GM21786 (cell line): Measurements from ENCODE around the gene NRN1L.
"Not testable (repeated sequence)": the region's sequence is repeated elsewhere in the genome, so short reads cannot be mapped to it uniquely, and the experiment has no call there.

Experiments
- ATAC-seq: cut with Tn5 transposase; IDR thresholded peaks from one replicate; pipeline ENCODE4 v1.9.1; 2021; ENCODE audit not compliant: unreplicated experiment

NRN1L gene

GRCh38 chr16:67881621-67882161 lies 3.0 kb upstream of the NRN1L start:
- ATAC-seq, result no peak

GRCh38 chr16:67882374-67883145 lies 2.1 kb upstream of the NRN1L start:
- ATAC-seq, result no peak

DNA sequence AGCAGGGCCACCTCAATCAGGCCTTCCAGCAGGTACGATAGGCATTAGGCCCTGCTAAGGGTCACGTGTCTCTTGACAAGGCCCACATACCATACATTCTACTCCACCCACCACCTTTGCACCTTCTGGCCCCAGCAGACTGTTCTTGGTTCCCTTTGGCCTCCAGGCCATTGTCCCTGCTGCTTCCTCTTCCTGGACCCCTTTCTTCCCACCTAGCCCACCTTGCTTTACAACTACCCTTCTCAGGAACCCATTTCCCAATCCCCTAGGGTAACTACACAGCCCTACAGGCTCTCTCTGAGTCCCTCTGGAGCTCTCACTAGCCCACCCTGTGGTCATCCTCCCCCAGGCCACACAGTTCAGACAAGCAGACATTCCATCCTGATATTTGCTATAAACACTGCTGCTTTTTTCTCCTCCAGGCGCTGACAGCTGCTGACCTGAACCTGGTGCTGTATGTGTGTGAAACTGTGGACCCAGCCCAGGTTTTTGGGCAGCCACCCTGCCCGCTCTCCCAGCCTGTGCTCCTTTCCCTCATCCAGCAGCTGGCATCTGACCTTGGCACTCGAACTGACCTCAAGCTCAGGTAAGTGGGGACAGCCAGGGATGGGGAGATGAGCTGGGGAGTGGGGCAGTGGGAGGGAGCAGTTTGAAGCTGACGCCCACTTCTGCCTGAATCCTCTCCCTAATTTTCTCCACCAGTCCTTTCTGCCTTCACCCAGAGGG lies 1.4 kb upstream of the NRN1L start:
- ATAC-seq, result no peak

DNA sequence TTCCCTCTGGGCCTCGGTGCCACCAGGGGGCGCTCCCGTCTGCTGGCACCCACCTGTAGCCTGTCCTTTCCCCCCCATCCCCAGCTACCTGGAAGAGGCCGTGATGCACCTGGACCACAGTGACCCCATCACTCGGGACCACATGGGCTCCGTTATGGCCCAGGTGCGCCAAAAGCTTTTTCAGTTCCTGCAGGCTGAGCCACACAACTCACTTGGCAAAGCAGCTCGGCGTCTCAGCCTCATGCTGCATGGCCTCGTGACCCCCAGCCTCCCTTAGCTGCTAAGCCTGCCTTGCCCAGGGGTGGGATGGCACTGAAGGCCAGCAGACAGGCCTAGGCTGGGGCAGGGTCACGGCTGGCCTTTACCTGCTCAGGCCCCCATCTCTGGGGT lies 818 bp upstream of the NRN1L start:
- ATAC-seq, result no peak

DNA sequence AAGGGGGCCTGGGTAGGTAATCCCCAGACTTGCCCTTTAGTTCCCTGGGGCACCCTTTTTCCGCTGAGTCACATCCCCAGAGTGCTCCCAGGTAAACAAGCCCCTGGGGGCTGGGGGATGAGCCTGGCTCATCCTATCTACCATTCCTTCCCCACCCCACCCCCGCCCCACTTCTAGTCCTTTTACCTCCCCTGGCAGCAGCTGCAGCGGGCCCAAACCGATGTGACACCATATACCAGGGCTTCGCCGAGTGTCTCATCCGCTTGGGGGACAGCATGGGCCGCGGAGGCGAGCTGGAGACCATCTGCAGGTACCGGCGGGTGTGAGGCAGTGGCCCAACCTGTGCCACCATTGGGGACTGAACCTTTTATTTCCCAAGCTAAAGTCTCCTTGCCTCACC lies 860 bp downstream of the NRN1L start:
- no peak for ATAC-seq

- ATAC-seq, result no peak
These were observed 1.3 kb downstream of the NRN1L start for GRCh38 chr16:67885976-67886375.

GRCh38 chr16:67886387-67886786 lies 1.7 kb downstream of the NRN1L start:
- ATAC-seq, result no peak

GRCh38 chr16:67888331-67888730 lies 3.6 kb downstream of the NRN1L start:
- no peak for ATAC-seq

DNA sequence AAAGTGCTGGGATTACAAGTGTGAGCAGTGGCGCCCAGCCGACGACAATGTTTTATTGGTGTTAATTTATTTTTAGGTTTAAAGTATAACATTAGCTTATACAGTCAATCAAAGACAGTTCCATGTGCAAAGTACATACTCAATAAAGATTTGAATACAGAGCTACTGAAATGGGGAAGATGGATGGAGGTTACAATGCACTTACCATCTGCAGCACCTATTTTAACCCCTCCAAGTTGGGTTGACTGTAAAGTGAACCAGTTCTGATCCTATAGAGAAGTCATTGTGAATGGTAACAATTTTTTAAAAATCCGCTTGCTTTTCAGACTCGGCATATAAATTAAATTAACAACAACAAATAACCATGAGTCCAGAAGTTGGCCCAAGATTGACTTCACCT lies 7.7 kb downstream of the NRN1L start:
- ATAC-seq, result no peak

GRCh38 chr16:67892899-67893742 lies 8.4 kb downstream of the NRN1L start, which contains the start of gene PSKH1:
PSKH1 (plus strand) TSS chr16:67893254; CDS start chr16:67908750, 15,496 bp downstream.
- peak; percentile 95 for ATAC-seq

GRCh38 chr16:67893743-67894399 lies 9.2 kb downstream of the NRN1L start:
- ATAC-seq, result no peak

DNA sequence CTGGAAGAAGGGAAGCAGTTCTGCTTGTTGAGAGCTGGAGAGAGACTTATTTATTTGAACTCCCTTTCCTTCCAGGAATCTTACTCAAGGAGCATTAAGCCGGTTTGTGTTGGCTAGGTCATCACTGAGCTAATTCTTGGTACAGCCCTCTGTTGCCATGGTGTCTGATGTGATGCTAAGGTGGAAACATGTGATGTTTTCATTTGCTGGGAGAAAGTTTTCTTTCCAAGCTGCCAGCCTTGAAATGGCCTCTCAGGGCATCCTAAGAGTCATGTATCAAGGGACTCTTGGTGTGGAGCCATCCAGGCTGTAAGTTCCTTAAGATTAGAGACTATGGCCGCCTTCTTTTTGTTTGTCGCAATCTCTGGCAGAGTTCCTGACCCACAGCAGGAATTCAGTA lies 12.5 kb downstream of the NRN1L start:
- no peak for ATAC-seq

- no peak for ATAC-seq
These were observed 17.0 kb downstream of the NRN1L start for GRCh38 chr16:67901734-67902133.

DNA sequence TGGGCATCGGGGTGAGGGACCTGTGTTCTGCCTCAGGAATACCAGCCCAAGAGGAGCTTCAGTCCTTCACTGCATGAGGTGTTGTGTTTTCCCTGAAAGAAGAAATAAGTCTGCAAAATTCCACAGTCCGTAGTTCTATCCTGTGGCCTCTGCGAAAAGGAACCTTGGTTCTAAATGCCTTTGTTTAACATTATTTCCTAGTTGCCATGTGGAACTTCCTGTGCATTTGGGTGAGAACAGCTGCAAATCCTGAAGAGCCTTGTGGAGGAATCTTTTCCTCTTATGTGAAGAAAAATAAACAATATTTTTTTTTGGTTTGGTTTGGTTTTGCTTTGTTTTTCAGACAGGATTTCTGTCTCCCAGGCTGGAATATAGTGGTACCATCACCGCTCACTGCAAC lies 18.1 kb downstream of the NRN1L start:
- no peak for ATAC-seq

GRCh38 chr16:67907397-67908180 lies 22.9 kb downstream of the NRN1L start:
- ATAC-seq, result no peak

DNA sequence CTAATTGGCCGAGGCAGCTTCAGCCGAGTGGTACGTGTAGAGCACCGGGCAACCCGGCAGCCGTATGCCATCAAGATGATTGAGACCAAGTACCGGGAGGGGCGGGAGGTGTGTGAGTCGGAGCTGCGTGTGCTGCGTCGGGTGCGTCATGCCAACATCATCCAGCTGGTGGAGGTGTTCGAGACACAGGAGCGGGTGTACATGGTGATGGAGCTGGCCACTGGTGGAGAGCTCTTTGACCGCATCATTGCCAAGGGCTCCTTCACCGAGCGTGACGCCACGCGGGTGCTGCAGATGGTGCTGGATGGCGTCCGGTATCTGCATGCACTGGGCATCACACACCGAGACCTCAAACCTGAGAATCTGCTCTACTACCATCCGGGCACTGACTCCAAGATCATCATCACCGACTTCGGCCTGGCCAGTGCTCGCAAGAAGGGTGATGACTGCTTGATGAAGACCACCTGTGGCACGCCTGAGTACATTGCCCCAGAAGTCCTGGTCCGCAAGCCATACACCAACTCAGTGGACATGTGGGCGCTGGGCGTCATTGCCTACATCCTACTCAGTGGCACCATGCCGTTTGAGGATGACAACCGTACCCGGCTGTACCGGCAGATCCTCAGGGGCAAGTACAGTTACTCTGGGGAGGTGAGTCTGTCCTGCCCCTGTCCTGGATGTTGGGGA lies 24.5 kb downstream of the NRN1L start:
- no peak for ATAC-seq

GRCh38 chr16:67910158-67910557 lies 25.5 kb downstream of the NRN1L start:
- ATAC-seq, result peak; percentile 50

DNA sequence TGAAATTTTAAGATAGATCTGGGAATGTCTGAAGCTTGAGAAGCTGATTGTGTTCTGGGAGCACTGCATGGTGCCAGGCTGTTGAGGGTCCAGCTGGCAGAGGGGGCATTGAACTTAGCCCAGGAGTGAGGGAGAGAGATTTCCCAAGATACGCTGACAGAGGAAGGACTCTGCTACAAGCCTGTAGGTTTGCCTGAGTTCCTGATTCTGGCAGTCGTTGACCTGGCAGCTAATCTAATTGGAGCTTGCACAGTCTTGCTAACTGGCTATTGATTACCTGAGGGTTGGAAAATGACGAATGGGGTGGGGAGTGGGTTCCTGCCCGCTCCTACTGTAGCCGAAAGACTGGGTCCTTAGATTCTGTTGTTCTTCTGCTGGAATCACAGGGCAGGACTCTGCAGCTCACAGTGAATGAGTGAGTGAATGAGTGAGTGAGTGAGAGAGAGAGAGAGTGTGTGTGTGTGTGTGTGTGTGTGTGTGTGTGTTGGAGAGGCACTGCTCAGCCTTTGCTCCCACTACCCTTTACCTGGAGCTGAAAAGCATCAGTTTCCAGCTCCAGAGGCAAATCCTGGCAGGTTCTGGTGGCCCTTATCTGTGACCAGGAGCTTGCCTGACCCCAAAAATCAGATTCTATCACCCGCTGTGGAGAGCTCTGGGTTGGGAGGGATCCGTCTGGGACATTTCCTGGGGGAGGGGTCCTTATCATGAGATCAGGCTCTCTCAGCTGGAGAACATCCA lies 30.2 kb downstream of the NRN1L start:
- ATAC-seq, result no peak

DNA sequence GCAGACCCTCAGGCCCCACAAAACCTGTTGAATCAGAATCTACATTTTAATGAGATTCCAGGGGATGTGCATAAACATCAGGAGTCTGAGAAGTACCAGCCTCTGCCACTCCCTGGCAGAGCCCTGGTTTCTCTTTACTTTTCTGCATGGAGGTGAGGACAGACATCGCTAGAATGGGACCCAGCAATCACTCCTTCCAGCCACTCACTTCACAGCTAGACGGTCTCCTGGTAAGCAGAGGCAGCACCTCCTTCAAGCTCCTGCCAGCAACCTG lies 30.7 kb downstream of the NRN1L start:
- ATAC-seq, result not testable (repeated sequence)
